ENCODE measurements around the gene HDAC6. TPM values are rescaled to one million over a fixed set of nuclear protein-coding genes. Genes with fewer than 3 reads are reported as not detected.

The HDAC6 gene
- total RNA-seq, 1 donor from 2014 or later, result 77.7 TPM

DNA sequence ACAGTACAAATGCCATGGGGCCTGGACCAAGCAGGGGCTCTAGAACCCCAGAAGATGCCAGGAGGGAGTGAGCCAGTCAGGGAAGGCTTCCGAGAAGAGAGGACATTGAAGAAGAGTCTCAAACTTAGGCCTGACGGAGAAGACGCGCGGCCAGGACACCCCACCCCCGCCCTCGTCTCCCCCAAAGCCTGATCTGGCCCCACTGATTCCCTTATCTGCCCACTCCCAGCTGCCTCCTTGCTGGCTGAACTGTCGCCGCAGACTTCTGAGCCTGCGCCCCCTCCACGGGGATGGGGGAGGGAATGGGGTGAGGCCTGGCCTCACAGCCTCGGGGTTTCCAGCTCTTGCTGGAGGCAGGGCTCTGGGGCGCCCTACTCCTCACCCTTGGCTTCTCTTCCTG lies 19.1 kb upstream of the HDAC6 start:
- intact Hi-C loops (cut with micrococcal nuclease), result no loop called here
- Mint-ChIP-seq H3K27ac (no peak overlapping the region), H3K9me3 (no peaks in the 10 kb centered on the region), H3K4me1 (ENCODE audit: low read depth) (no peaks in the 10 kb centered on the region), H3K27me3 (ENCODE audit: low read depth) (peaks cover 15% of the 10 kb centered on the region), H3K4me3 (ENCODE audit: low read depth) (no peak overlapping the region), H3K36me3 (ENCODE audit: low read depth) (no peaks in the 10 kb centered on the region)
- DNase-seq (ENCODE audit: low spot score), result no peak

DNA sequence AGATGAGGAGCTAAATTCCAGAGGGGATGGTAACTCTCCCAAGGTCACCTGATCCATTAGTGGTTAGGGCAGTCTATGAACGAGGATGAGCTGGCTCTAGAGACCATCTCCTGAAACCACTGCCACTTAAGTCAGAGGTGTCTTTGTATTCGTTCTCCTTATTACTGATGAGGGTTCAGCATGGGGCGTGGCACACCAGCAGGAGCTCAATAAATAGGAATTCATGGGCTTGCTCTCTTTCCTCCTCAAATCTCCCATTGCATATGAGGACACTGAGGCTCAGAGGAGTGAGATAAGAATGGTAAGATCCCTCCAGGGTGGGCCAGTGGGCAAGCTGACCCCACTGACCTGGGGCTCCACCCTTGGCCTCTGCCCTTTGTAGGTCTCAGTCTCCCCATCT lies 17.1 kb upstream of the HDAC6 start:
- Mint-ChIP-seq H3K4me1 (ENCODE audit: low read depth) (peaks cover 12% of the 10 kb centered on the region), H3K27ac (no peak overlapping the region), H3K4me3 (ENCODE audit: low read depth) (no peak overlapping the region), H3K27me3 (ENCODE audit: low read depth) (peaks cover 11% of the 10 kb centered on the region), H3K9me3 (no peaks in the 10 kb centered on the region), H3K36me3 (ENCODE audit: low read depth) (no peaks in the 10 kb centered on the region)
- no peak for DNase-seq (ENCODE audit: low spot score)
- intact Hi-C loops (cut with micrococcal nuclease), result no loop called here

- no peaks in the 10 kb centered on the region for H3K36me3 Mint-ChIP-seq (ENCODE audit: low read depth)
- H3K4me1 Mint-ChIP-seq (ENCODE audit: low read depth), result peaks cover 14% of the 10 kb centered on the region
- no peaks in the 10 kb centered on the region for H3K9me3 Mint-ChIP-seq
- DNase-seq (ENCODE audit: low spot score), result no peak
- peaks cover 11% of the 10 kb centered on the region for H3K27me3 Mint-ChIP-seq (ENCODE audit: low read depth)
- H3K4me3 Mint-ChIP-seq (ENCODE audit: low read depth), result no peak overlapping the region
- no peak overlapping the region for H3K27ac Mint-ChIP-seq
- intact Hi-C loops (cut with micrococcal nuclease), result no loop called here
Observed at GRCh38 chrX:48785186-48785539, 16.7 kb upstream of the HDAC6 start.

DNA sequence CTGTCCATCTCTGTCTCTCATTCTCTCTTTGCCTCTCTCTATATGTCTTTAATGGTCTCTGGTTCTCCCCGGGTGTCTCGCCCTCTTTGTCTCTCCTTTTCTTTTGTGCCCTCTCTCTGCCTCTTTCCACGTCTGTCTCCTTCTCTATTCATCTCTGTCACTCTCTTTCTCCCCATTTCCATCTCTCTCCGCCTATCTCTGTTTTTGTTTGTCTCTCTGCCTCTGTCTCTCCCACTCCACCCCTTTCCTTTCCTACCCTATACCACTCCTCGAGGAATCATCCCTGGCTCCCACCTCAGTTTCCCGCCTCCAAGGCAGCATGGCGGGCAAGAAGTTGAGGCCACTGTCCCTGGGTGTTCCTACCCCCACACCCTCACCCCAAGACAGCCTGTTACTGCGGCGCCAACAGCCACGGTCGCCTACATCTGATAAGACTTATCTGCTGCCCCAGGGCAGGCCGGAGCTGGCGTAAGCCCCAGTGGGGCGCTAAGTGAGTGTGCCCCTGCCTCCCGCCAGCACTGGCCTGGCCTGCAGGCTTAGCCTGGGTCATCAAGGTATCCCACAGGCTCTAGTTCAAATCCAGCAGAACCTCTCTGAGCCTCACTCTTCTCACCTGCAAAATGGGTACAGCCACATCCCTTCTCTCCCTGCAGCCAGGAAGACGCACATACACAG lies 16.2 kb upstream of the HDAC6 start:
- no peak overlapping the region for H3K27ac Mint-ChIP-seq
- no peaks in the 10 kb centered on the region for H3K9me3 Mint-ChIP-seq
- H3K4me1 Mint-ChIP-seq (ENCODE audit: low read depth), result peaks cover 14% of the 10 kb centered on the region
- no peak overlapping the region for H3K4me3 Mint-ChIP-seq (ENCODE audit: low read depth)
- no peak for DNase-seq (ENCODE audit: low spot score)
- intact Hi-C loops (cut with micrococcal nuclease), result no loop called here
- H3K36me3 Mint-ChIP-seq (ENCODE audit: low read depth), result no peaks in the 10 kb centered on the region
- H3K27me3 Mint-ChIP-seq (ENCODE audit: low read depth), result peaks cover 11% of the 10 kb centered on the region

DNA sequence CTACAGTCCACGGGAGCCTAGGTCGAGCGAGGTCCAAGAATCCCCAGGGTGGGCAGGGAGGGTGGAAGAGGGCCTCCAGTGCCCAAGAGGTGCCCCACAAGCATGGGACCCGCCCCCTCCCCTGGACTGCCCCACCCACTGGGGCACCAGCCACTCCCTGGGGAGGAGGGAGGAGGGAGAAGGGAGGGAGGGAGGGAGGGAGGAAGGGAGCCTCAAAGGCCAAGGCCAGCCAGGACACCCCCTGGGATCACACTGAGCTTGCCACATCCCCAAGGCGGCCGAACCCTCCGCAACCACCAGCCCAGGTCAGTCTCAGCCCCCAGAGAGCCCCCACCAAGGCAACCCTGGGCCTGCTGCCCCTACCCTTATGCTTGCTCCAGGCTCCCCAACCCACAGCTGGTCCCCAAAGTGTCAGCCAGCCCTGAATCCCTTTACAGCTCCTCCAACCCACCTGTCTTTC lies 15.5 kb upstream of the HDAC6 start, which contains the start of gene GATA1:
TSS of gene GATA1 (plus strand) at position 250 of the 460 bp plus-strand sequence. CDS start 4,520 bp downstream, outside the sequence.
- DNase-seq (ENCODE audit: low spot score), result no peak
- Mint-ChIP-seq H3K27ac (no peak within 1 kb of the TSS), H3K36me3 (ENCODE audit: low read depth) (no peaks in the 10 kb centered on the region), H3K9me3 (no peaks in the 10 kb centered on the region), H3K4me3 (ENCODE audit: low read depth) (no peak within 1 kb of the TSS), H3K4me1 (ENCODE audit: low read depth) (peaks cover 14% of the 10 kb centered on the region), H3K27me3 (ENCODE audit: low read depth) (peaks cover 11% of the 10 kb centered on the region)
- intact Hi-C loops (cut with micrococcal nuclease), result no loop called here

DNA sequence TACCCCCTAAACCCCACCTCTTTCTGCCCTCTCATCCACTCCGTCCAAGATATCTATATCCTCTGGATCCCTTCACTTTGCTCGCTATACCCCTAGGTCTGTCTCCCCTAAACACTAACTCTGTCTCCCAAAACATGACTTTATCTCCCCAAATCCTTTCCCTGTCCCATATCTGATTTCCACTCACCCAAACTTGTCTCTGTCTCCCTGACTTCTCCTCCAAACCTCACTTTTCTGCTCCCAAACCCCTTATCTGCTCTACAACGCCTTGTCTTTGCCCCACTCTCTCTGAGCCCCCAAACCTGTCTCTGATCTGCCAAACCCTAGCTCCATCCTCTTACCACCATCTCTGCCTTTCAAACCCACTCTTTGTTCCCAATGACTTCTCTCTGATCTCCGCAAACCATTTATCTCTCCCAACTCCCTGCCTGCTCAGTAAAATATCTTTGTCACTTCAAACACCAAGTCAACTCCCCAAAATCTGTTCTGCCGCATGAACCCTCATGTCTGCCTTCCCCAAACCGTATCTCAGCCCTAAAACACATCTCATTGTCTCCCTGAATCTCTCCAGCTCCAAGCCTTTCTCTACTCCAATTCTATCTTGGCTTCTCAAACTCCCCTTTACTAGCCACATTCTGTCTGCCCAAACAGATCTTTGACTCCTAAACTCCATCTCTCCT lies 14.9 kb upstream of the HDAC6 start:
- H3K27me3 Mint-ChIP-seq (ENCODE audit: low read depth), result peaks cover 11% of the 10 kb centered on the region

GRCh38 chrX:48787505-48788443 lies 14.1 kb upstream of the HDAC6 start:
- Mint-ChIP-seq H3K4me3 (ENCODE audit: low read depth) (no peak overlapping the region), H3K27ac (no peak overlapping the region), H3K27me3 (ENCODE audit: low read depth) (peaks cover 11% of the 10 kb centered on the region), H3K9me3 (no peaks in the 10 kb centered on the region), H3K4me1 (ENCODE audit: low read depth) (peaks cover 14% of the 10 kb centered on the region), H3K36me3 (ENCODE audit: low read depth) (no peaks in the 10 kb centered on the region)
- intact Hi-C loops (cut with micrococcal nuclease), result no loop called here
- no peak for DNase-seq (ENCODE audit: low spot score)

More for the DNA sequence above, 14.9 kb upstream of the HDAC6 start:
- Mint-ChIP-seq H3K4me3 (ENCODE audit: low read depth) (no peak overlapping the region), H3K4me1 (ENCODE audit: low read depth) (peaks cover 14% of the 10 kb centered on the region), H3K9me3 (no peaks in the 10 kb centered on the region), H3K27ac (no peak overlapping the region), H3K36me3 (ENCODE audit: low read depth) (no peaks in the 10 kb centered on the region)
- intact Hi-C loops (cut with micrococcal nuclease), result no loop called here
- no peak for DNase-seq (ENCODE audit: low spot score)

DNA sequence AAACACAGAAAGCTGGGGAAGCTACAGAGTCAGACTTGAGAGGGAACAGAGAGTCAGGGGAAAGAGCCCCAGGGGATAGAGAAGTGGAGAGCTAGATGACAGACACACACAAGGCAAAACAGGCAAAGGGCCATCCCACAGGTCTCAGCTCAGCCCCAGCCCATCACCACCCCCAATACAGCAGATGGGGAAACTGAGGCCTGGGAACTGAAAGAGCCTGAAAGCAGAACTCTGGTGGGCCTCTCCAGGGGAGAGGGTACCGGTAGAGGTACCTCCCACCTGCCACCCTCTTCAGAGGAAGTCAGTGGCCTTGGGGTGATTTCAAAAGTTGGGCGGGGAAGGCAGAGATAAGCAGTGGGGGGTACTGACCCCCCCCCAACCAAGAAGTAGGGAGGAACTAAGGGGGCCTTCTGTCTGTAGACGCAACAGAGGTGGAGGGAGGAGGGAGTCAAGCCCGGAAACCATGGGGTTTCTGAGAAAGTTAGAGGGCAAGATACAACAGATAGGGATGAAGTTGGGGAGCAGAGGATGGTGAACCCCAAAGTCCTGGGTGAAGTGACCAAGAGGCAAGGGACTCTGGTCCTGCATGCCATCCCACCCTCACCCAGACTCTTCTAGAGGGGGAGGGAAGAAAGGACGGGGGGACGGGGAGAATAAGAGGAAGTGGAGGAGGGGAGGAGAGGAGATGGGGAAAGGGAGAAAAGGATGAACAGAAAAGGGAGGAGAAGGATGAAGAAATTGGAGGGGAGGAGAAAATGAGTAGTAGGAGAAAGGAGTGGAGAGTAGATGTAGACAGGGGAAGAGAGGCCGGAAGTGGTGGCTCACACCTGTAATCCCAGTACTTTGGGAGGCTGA lies 12.3 kb upstream of the HDAC6 start:
- Mint-ChIP-seq H3K27me3 (ENCODE audit: low read depth) (peaks cover 11% of the 10 kb centered on the region), H3K4me3 (ENCODE audit: low read depth) (no peak overlapping the region), H3K9me3 (no peaks in the 10 kb centered on the region), H3K4me1 (ENCODE audit: low read depth) (peaks cover 14% of the 10 kb centered on the region), H3K27ac (peak overlapping the region; percentile 42), H3K36me3 (ENCODE audit: low read depth) (no peaks in the 10 kb centered on the region)
- DNase-seq (ENCODE audit: low spot score), result no peak
- intact Hi-C loops (cut with micrococcal nuclease), result no loop called here

- Mint-ChIP-seq H3K9me3 (no peaks in the 10 kb centered on the region), H3K4me1 (ENCODE audit: low read depth) (peaks cover 14% of the 10 kb centered on the region), H3K27me3 (ENCODE audit: low read depth) (peaks cover 11% of the 10 kb centered on the region), H3K4me3 (ENCODE audit: low read depth) (no peak overlapping the region), H3K27ac (no peak overlapping the region), H3K36me3 (ENCODE audit: low read depth) (no peaks in the 10 kb centered on the region)
- intact Hi-C loops (cut with micrococcal nuclease), result no loop called here
- no peak for DNase-seq (ENCODE audit: low spot score)
Observed at GRCh38 chrX:48790477-48790876, 11.4 kb upstream of the HDAC6 start.

DNA sequence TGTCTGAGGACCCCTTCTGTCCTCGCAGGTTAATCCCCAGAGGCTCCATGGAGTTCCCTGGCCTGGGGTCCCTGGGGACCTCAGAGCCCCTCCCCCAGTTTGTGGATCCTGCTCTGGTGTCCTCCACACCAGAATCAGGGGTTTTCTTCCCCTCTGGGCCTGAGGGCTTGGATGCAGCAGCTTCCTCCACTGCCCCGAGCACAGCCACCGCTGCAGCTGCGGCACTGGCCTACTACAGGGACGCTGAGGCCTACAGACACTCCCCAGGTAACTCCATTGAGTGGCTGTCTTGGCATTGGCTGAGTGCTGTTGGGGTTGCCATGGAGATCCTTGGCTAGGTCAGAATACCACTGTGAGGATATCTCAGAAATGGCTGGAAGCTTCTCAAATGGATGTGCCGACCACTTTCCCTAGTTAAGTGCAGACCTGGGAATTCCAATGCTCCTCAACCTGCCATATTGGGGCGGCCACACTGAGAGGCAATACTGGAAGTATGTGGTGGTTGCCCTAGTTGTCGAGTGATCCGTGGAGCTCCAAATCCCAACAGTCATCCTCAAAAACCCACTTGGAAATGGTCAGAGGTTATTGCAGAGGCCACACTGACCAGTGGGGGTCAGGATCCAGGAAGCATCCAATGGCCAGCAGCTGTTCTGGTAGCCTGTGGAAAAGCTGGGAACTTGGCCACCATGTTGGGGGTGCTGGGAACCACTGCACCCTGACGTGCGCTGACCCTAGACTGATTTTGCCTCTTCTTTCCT lies 10.6 kb upstream of the HDAC6 start:
- intact Hi-C loops (cut with micrococcal nuclease), result no loop called here
- Mint-ChIP-seq H3K27ac (no peak overlapping the region), H3K27me3 (ENCODE audit: low read depth) (peaks cover 11% of the 10 kb centered on the region), H3K4me3 (ENCODE audit: low read depth) (no peak overlapping the region), H3K9me3 (no peaks in the 10 kb centered on the region), H3K4me1 (ENCODE audit: low read depth) (peaks cover 14% of the 10 kb centered on the region), H3K36me3 (ENCODE audit: low read depth) (no peaks in the 10 kb centered on the region)
- DNase-seq (ENCODE audit: low spot score), result no peak

- H3K27ac Mint-ChIP-seq, result no peak overlapping the region
- H3K27me3 Mint-ChIP-seq (ENCODE audit: low read depth), result peaks cover 6% of the 10 kb centered on the region
- H3K9me3 Mint-ChIP-seq, result no peaks in the 10 kb centered on the region
- no peak for DNase-seq (ENCODE audit: low spot score)
- H3K4me3 Mint-ChIP-seq (ENCODE audit: low read depth), result no peak overlapping the region
- intact Hi-C loops (cut with micrococcal nuclease), result no loop called here
- no peaks in the 10 kb centered on the region for H3K36me3 Mint-ChIP-seq (ENCODE audit: low read depth)
- H3K4me1 Mint-ChIP-seq (ENCODE audit: low read depth), result peaks cover 14% of the 10 kb centered on the region
Observed at GRCh38 chrX:48792219-48792618, 9.6 kb upstream of the HDAC6 start.

Data from activated T-helper 2 cell treated with anti-CD3 and anti-CD28 coated beads, Interferon-gamma antibody, Interleukin-2, Interleukin-4, amounts not matched to agents 10 μg/mL and 5 μg/mL and 100 μg/mL, durations not matched to agents 14 hours and 24 hours and 36 hours (primary cell).